GM18870 (cell line): ENCODE results near the gene KRT26.

Source experiments
- ATAC-seq: cut with Tn5 transposase; IDR thresholded peaks from one replicate; pipeline ENCODE4 v1.9.1; 2021; ENCODE audit warnings: moderate library complexity; ENCODE audit not compliant: unreplicated experiment

The KRT26 gene

GRCh38 chr17:40734018-40734417, 38.0 kb downstream of the KRT26 start:
- no peak for ATAC-seq

DNA sequence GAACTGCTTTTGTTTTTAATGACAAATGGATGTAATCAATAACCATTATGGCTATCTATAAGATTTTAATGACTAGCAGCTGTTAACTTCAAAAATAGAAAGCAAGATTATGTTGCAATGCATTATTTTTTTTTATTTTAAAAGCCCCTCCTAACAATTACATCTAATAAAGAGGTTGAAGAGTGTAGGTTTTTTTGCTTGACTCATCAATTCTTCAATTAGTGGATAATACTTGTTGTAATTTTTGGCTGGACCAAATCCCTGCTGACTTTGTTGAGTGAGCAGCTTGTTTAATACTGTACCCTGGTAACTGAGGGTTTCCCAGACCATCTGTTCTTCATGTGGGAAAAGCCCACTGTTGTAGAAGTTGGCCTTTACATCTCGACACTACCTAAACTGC, 41.0 kb downstream of the KRT26 start:
- no peak for ATAC-seq

- no peak for ATAC-seq
These were observed 44.4 kb downstream of the KRT26 start for GRCh38 chr17:40727447-40728231.

DNA sequence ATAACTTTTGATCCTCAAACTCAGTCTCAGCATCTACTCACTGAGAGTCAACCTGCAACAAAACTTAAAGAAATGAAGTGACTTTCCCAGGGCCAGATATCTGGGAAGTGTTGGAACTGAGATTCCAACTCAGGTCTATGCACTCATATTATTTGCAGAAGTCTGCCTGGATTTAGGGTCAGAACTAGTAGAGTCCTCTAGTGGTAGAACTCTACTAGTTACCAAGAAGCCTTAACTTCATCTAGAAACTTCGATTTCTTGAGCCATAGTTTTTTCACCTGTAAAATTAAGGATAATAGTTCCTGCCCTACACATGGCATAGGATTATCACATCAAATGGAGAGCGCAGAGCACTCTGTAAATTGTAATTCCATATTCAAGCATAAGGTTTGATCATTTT, 45.1 kb downstream of the KRT26 start:
- no peak for ATAC-seq

DNA sequence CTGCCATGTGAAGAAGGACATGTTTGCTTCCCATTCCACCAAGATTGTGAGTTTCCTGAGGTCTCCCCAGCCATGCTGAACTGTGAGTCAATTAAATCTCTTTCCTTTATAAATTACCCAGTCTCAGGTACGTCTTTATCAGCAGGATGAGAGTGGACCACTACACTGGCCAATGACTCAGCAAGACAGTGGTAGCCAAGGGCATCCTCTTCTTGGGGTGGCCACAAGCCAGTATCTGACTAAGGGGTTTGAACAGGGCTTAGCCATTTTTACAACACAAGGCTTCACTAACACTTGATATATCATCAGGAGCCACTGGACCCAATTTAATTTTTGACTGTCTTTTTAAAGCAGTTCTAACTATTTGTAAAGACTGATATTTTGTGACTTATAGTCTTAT, 47.3 kb downstream of the KRT26 start:
- no peak for ATAC-seq

- ATAC-seq: no peak
These were observed 49.8 kb downstream of the KRT26 start for GRCh38 chr17:40722241-40722640.

DNA sequence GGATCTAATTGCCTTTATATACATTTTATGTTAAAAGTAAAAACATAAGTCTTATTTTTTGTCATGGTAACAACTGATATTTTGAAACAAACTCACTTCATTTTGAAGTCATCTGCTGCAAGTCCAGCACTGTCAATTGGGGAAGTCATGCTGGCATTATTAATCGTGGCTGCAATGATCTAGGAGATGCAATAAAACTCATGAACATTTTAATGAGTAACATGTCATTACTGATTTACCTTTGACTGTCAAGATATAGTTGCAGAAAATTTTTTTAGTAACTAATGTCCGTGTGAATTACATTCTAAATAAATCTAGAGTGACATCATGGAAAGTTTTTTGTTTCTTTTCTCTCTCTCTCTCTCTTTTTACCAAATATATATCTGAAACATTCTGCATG, 51.1 kb downstream of the KRT26 start:
- ATAC-seq: no peak

DNA sequence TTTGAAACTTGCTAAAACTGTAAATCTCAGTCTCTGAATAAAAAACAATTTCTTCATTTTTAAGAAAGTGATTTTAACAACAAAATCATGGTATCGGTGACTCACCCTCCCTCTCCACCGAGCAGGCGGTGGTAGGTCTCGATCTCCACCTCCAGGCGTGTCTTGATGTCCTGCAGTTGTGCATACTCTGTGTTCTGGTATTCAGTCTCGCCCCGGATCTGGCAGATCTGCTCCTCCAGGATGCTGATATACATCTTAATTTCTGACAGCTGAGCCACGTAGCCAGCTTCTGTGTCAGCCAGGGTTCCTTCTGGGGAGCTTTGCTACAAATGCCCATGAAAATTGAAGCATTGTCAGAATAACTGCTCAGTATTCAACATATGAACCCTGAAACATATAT, 53.1 kb downstream of the KRT26 start:
- ATAC-seq: no peak

DNA sequence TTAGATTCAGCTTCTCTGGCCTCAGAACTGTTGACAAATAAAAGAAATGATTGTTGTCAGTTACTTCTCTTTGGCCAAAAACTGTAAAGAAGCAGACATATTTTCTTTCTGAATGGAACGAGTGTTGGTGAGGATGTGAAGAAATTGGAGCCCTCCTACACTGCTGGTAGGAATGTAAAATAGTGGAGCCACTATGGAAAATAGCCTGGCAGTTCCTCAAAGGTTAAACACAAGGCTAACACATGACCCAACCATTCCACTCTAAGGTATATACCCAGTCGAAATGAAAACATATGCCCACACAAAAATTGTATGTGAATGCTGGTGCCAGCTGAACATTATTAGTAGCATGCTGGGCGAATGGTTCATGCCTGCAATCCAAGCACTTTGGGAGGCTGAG, 54.2 kb downstream of the KRT26 start:
- ATAC-seq: no peak
